Adrenal gland (tissue), 12 donors: ENCODE measurements around the gene TUB. TPM values are rescaled to one million over a fixed set of nuclear protein-coding genes. Genes with fewer than 3 reads are reported as not detected.
A peak's percentile ranks its signal among the peaks of the same experiment; 100 is the strongest.

Source experiments
- DNase-seq, 7 donors: peaks; one replicate each; pipeline ENCODE4 v3.0.0-alpha.2; 2019 to 2020
- H3K27ac ChIP-seq, 5 donors: fragments of 200-600 bp; sonication (generic) in 4 of 5; 1 replicate in 3 of 5; 2 replicates in 2 of 5; pipeline versions ENCODE4 v1.5.1 to v1.8.0; 2016 to 2020; ENCODE audit warnings: mild to moderate bottlenecking in 1 of 5
- H3K27me3 ChIP-seq: fragments of 200-600 bp; 2 replicates; pipeline ENCODE4 v1.8.0; 2021
- H3K36me3 ChIP-seq, 2 donors: fragments of 200-600 bp; replicated peaks in 1 of 2; 1 replicate in 1 of 2; 2 replicates in 1 of 2; pipeline versions ENCODE4 v1.5.1 to v1.8.0; 2018 to 2022
- H3K4me1 ChIP-seq, 2 donors: fragments of 200-600 bp; replicated peaks in 1 of 2; 1 replicate in 1 of 2; 2 replicates in 1 of 2; pipeline versions ENCODE4 v1.5.1 to v1.8.0; 2018 to 2021
- H3K4me3 ChIP-seq, 4 donors: fragments of 200-600 bp; sonication (generic) in 3 of 4; one replicate each; pipeline ENCODE4 v1.5.1; 2016 to 2018
- H3K9me3 ChIP-seq, 3 donors: fragments of 200-600 bp; sonication (generic) in 1 of 3; replicated peaks in 1 of 3; 1 replicate in 2 of 3; 2 replicates in 1 of 3; pipeline versions ENCODE4 v1.5.1 to v1.8.0; 2016 to 2021
- CTCF ChIP-seq, 6 experiments: fragments of 450-650 bp in 4 of 6; fragments of 200-600 bp in 2 of 6; sonication (generic) in 1 of 6; IDR thresholded peaks; 1 replicate in 5 of 6; 2 replicates in 1 of 6; pipeline versions ENCODE4 v1.5.1 to v1.8.0; 2016 to 2021; ENCODE audit warnings: antibody characterized with exemption in 6 of 6, mild to moderate bottlenecking in 2 of 6, moderate library complexity in 1 of 6
- POLR2A ChIP-seq, 2 donors: fragments of 450-650 bp; IDR thresholded peaks; one replicate each; pipeline ENCODE4 v1.6.1; 2017; ENCODE audit warnings: antibody characterized with exemption in 2 of 2, mild to moderate bottlenecking in 2 of 2, moderate library complexity in 1 of 2
- WGBS, 4 donors: extraction: QIAGEN DNeasy Blood & Tissue Kit in 2 of 4; methylation state at CpG; one replicate each; pipeline versions ENCODE4 v1.1.5 to v1.1.7; 2013 to 2017; 5-methylcytosine and 5-hydroxymethylcytosine counted together
- intact Hi-C, 2 donors: fragments of 100-400 bp; cut with DNase I; formaldehyde crosslinking; loops; one replicate each; pipeline versions ENCODE4 v1.14.1 to v1.15.0; 2022 to 2023
- polyA plus RNA-seq, 3 donors: library from polyadenylated mRNA; stranded (reverse); fragments of 200-250 nt in 2 of 3; fragments of 350-450 nt in 1 of 3; fragmentation: Illumina TruSeq in 1 of 3; extraction: RNeasy Lipid Tissue Mini Kit (QIAGEN cat#74804) in 1 of 3; gene quantifications; one replicate each; pipeline ENCODE4 v1.2.3, GENCODE V29; 2013 to 2014
- total RNA-seq, 9 donors: library from RNA; depleted of rRNA in 4 of 9; stranded (reverse); fragments of >200 nt in 4 of 9; fragments of 120-200 nt in 1 of 9; fragmentation: NEBNext Ultra II Directional in 1 of 9; extraction: Animal tissue kit (Norgen Biotek cat#: 25700) in 1 of 9; gene quantifications; one replicate each; pipeline versions ENCODE4 v1.1.0 to v1.2.4, GENCODE V29; 2013 to 2023
- donor health status: healthy with polysubstance abuse.
- donor health status: Bipolar disorder and iron deficiency.
- donor health status: DM: yes; HTN: yes; CAD: no.
- donor health status: DM: no; HTN: no; CAD: no.
- donor health status: DM: no; HTN: no; CAD: no.
- donor health status: DM: yes; HTN: yes; CAD: no.

TUB gene
- total and polyA plus RNA-seq, 12 donors, result 2.8 to 26.8 (median 12.0) TPM

GRCh38 chr11:8034604-8035190, 46.3 kb upstream of the TUB start:
- Histone ChIP-seq H3K4me3 (no peak overlapping the region), H3K9me3 (no peaks in the 10 kb centered on the region), H3K36me3 (no peaks in the 10 kb centered on the region), H3K27ac (peak overlapping the region in 2 of 5 donors; percentile 65 to 68), H3K4me1 (peaks cover 15 to 29% of the 10 kb centered on the region in 2 donors), H3K27me3 (no peaks in the 10 kb centered on the region)
- peak in 3 of 7 donors; percentile 21 to 42 (median 35) for DNase-seq
- TF ChIP-seq POLR2A (IDR thresholded peaks at IDR 0.05) (no peak), CTCF (IDR thresholded peaks at IDR 0.05) (no peak)
- 46 to 68% (median 53%) methylated on average over 5 of the region's 5 CpGs for WGBS, 4 donors
- intact Hi-C loops, result loop anchor here (5.0 kb wide), 1 partner anchor 38 kb away; no protein-coding TSS in a partner anchor

GRCh38 chr11:8035200-8035855, 45.7 kb upstream of the TUB start:
- Histone ChIP-seq H3K4me1 (peaks cover 15 to 27% of the 10 kb centered on the region in 2 donors), H3K9me3 (no peaks in the 10 kb centered on the region), H3K36me3 (no peaks in the 10 kb centered on the region), H3K27me3 (no peaks in the 10 kb centered on the region), H3K27ac (peak overlapping the region in 2 of 5 donors; percentile 65 to 68), H3K4me3 (no peak overlapping the region)
- intact Hi-C loops, result loop anchor here in 1 of 2 donors (5.0 kb wide), 1 partner anchor 37 kb away; no protein-coding TSS in a partner anchor
- peak in 2 of 7 donors; percentile 23 to 89 for DNase-seq
- TF ChIP-seq CTCF (IDR thresholded peaks at IDR 0.05), result no peak
- no peak for TF ChIP-seq POLR2A (IDR thresholded peaks at IDR 0.05)
- WGBS, 4 donors, result 65 to 78% (median 72%) methylated on average over 10 to 11 of the region's 11 CpGs

GRCh38 chr11:8036002-8036802, 44.8 kb upstream of the TUB start:
- Histone ChIP-seq H3K36me3 (no peaks in the 10 kb centered on the region), H3K9me3 (no peaks in the 10 kb centered on the region), H3K4me3 (no peak overlapping the region), H3K27me3 (no peaks in the 10 kb centered on the region), H3K4me1 (peaks cover 15 to 22% of the 10 kb centered on the region in 2 donors), H3K27ac (peak overlapping the region in 2 of 5 donors; percentile 65 to 68)
- TF ChIP-seq POLR2A (IDR thresholded peaks at IDR 0.05) (no peak), CTCF (IDR thresholded peaks at IDR 0.05) (no peak)
- DNase-seq, result peak in 2 of 7 donors; percentile 15 to 48
- 86 to 87% (median 86%) methylated on average over 5 of the region's 5 CpGs for WGBS, 4 donors
- intact Hi-C loops, result loop anchor here in 1 of 2 donors (5.0 kb wide), 1 partner anchor 36 kb away; no protein-coding TSS in a partner anchor

GRCh38 chr11:8036986-8037385, 44.0 kb upstream of the TUB start:
- H3K27ac ChIP-seq, result peak overlapping the region in 1 of 5 donors; percentile 68
- no peaks in the 10 kb centered on the region for H3K9me3 ChIP-seq
- no peaks in the 10 kb centered on the region for H3K36me3 ChIP-seq
- H3K27me3 ChIP-seq, result no peaks in the 10 kb centered on the region
- peak in 2 of 7 donors; percentile 6 to 43 for DNase-seq
- H3K4me1 ChIP-seq, result peaks cover 15 to 22% of the 10 kb centered on the region in 2 donors
- intact Hi-C loops, result loop anchor here in 1 of 2 donors (5.0 kb wide), 1 partner anchor 35 kb away; no protein-coding TSS in a partner anchor
- no peak overlapping the region for H3K4me3 ChIP-seq
- no peak for TF ChIP-seq POLR2A (IDR thresholded peaks at IDR 0.05)
- TF ChIP-seq CTCF (IDR thresholded peaks at IDR 0.05), result no peak
- 89 to 95% (median 91%) methylated on average over 4 to 5 of the region's 5 CpGs for WGBS, 4 donors
